Adrenal gland (tissue), 5 donors: ENCODE data around the gene JARID2.

ENCODE experiments used
- POLR2A ChIP-seq, 2 donors: fragments of 450-650 bp; IDR thresholded peaks; one replicate each; pipeline ENCODE4 v1.6.1; 2017; ENCODE audit warnings: antibody characterized with exemption in 2 of 2, mild to moderate bottlenecking in 2 of 2, moderate library complexity in 1 of 2
- TF ChIP-seq, protein P1 (sequence below), 6 experiments: fragments of 450-650 bp in 4 of 6; fragments of 200-600 bp in 2 of 6; sonication (generic) in 1 of 6; IDR thresholded peaks; 1 replicate in 5 of 6; 2 replicates in 1 of 6; pipeline versions ENCODE4 v1.5.1 to v1.8.0; 2016 to 2021; ENCODE audit warnings: antibody characterized with exemption in 6 of 6, mild to moderate bottlenecking in 2 of 6, moderate library complexity in 1 of 6
- donor health status: DM: no; HTN: no; CAD: no.

DNA sequence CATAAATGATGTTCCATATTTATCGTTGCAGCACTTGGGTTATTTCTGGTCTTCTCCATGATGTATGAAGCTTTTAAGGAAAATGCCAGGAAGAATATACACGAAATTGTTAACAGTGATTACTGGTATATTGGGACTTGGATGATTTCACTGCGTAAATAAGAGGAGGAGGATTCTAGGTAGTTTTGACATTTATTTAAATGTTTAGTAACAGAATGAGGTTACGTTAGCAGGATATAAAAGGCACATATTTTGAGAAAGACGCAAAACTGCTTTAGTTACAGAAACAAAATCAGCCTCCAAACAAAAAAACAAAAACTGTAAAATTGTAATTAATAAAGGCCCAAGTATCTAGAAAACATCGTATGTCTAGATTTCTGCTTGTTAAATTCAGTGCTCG is 147.7 kb downstream of the JARID2 start:
- TF ChIP-seq, protein P1, sequence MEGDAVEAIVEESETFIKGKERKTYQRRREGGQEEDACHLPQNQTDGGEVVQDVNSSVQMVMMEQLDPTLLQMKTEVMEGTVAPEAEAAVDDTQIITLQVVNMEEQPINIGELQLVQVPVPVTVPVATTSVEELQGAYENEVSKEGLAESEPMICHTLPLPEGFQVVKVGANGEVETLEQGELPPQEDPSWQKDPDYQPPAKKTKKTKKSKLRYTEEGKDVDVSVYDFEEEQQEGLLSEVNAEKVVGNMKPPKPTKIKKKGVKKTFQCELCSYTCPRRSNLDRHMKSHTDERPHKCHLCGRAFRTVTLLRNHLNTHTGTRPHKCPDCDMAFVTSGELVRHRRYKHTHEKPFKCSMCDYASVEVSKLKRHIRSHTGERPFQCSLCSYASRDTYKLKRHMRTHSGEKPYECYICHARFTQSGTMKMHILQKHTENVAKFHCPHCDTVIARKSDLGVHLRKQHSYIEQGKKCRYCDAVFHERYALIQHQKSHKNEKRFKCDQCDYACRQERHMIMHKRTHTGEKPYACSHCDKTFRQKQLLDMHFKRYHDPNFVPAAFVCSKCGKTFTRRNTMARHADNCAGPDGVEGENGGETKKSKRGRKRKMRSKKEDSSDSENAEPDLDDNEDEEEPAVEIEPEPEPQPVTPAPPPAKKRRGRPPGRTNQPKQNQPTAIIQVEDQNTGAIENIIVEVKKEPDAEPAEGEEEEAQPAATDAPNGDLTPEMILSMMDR (IDR thresholded peaks at IDR 0.05) = no peak
- no peak for TF ChIP-seq POLR2A (IDR thresholded peaks at IDR 0.05)
